Motor neuron (in vitro differentiated cells): Measurements from ENCODE around the gene LARP1. TPM values are rescaled to one million over a fixed set of nuclear protein-coding genes. Genes with fewer than 3 reads are reported as not detected.
A peak's percentile ranks its signal among the peaks of the same experiment; 100 is the strongest.

ENCODE experiments used
- ATAC-seq, 8 experiments: fragments of 200-7000 bp; cut with Tn5 transposase; replicated peaks in 6 of 8; 2 replicates each; pipeline ENCODE4 v1.8.0; 2021; ENCODE audit warnings: mild to moderate bottlenecking in 8 of 8, moderate library complexity in 8 of 8
- H3K27ac ChIP-seq, 2 donors: fragments of 250-450 bp; sonication (Bioruptor Pico); 2 replicates each; pipeline ENCODE4 v1.9.0; 2021; ENCODE audit warnings: antibody characterized with exemption in 2 of 2, mild to moderate bottlenecking in 2 of 2, moderate library complexity in 1 of 2
- H3K4me1 ChIP-seq, 2 donors: fragments of 250-450 bp; sonication (Bioruptor Pico); replicated peaks in 1 of 2; 2 replicates each; pipeline ENCODE4 v1.6.1; 2021; ENCODE audit warnings: antibody characterized with exemption in 2 of 2, mild to moderate bottlenecking in 2 of 2, moderate library complexity in 1 of 2
- H3K4me3 ChIP-seq, 5 donors: fragments of 250-450 bp; sonication (Bioruptor Pico); 2 replicates each; pipeline ENCODE4 v1.9.0; 2021; ENCODE audit warnings: antibody characterized with exemption in 5 of 5, mild to moderate bottlenecking in 5 of 5, moderate library complexity in 4 of 5
- WGBS, 10 experiments: fragments of 450-650 bp; shearing (Covaris generic); methylation state at CpG; one replicate each; pipeline ENCODE4 v1.0.0; 2022; 5-methylcytosine and 5-hydroxymethylcytosine counted together
- in situ Hi-C, 9 experiments: fragments of 400-800 bp; cut with MboI; loops; one replicate each; pipeline ENCODE4 v1.15.0; 2021; ENCODE audit warnings: low sequenced_read_pairs in 9 of 9, low pct_unique_long_range_greater_than_20kb in 2 of 9; ENCODE audit not compliant: unreplicated experiment in 9 of 9
- total RNA-seq, 8 experiments: library from RNA; unstranded; fragments of 300-600 nt; gene quantifications; 2 replicates each; pipeline versions ENCODE4 v1.2.3 to v1.2.4, GENCODE V29; 2022

The LARP1 gene
- total RNA-seq, 8 experiments from 2014 or later: 59.1 to 209 (median 82.6) TPM

DNA sequence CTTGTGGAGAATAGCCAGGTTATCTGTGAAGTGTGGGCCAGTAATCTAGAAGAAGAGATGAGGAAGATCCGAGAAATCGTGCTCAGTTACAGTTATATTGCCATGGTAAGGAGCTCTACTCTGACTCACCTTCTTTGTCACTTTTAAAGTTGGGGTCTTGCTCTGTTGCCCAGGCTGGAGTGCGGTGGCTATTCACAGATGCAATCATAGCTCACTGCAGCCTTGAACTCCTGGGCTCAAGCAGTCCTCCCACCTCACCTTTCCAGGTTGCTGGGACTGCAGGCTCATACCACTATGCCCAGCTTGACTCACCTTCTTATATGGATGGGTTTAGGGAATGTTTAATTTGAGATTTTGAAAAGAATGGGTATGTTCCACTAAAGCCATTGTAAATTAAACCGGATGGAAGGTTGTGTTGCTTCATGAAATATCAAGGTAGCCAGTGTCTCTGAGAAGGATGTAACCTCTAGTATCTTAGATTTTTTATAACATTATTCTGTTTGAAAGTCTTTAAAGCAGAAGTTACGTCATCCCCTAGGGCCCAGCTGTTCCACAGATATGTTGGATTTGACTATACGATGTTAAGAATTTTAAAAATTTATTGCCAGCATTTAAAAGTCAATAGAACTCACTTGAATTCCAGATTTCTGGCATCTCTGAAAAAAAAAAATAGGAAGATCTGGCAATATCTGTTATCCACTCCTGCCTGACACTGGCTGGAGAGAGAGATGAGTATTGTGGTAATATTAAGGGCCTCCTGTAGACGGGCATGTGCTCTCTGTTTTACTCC is 108.3 kb downstream of the LARP1 start:
- peaks cover 0 to 7% of the 10 kb centered on the region in 2 donors for H3K4me1 ChIP-seq
- no peak for ATAC-seq
- in situ Hi-C loops: no loop called here
- no peak overlapping the region for H3K27ac ChIP-seq
- WGBS, 10 experiments: 77 to 100% (median 93%) methylated on average over 2 to 7 of the region's 7 CpGs; no CpG with 5 or more reads in 1 of the 10 experiments
- H3K4me3 ChIP-seq: no peak overlapping the region

DNA sequence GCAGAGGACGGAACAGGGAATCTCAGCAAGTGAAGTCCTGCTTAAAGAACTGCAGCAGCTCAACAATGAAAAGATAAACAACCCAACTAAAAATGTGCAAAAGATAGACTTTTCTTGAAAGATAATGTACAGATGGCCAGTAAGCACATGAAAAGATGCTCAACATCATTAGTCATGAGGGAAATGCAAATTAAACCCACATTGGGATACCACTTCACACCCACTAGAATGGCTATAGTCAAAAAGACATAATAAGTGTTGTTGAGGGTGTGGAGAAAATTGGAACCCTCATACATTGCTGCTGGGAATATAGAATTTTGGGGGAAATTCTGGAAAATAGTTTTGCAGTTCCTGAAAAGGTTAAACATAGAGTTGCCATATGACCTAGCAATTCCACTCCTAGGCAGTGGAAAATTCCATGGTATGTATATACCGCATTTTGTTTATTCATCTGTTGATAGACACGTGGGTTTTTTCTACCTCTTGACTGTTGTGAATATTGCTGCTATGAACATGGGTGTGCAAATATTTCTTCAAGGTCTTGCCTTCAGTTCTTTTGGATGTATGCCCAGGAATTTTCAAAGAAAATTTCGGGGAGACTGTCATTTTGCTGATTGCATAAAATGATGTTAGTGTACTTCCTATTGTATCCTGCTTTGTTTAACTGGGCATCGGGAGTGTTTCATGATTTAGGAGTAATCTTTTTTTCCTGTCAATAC is 110.4 kb downstream of the LARP1 start:
- in situ Hi-C loops: no loop called here
- no peak overlapping the region for H3K27ac ChIP-seq

DNA sequence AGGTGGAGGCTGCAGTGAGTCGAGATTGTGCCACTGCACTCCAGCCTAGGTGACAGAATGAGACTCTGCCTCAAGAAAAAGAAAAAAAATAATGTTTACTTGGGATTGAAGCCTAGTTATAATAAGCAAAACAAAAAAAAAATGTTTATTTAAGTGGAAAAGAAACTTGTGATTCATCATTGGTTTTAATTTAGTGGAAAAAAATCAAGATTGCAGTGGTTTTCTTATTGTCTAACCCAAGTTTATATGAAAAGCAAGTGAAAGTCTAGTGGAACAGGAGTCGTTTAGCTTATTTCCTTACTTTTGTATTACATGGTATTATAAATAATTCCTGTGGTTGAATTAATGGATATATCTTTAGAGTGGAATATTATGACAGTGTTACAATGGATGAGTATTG is 111.7 kb downstream of the LARP1 start:
- no peak overlapping the region for H3K27ac ChIP-seq
- 0 to 100% (median 83%) methylated on average over 1 to 2 of the region's 2 CpGs for WGBS, 10 experiments
- in situ Hi-C loops: no loop called here
- no peaks in the 10 kb centered on the region for H3K4me1 ChIP-seq
- ATAC-seq: no peak
- no peak overlapping the region for H3K4me3 ChIP-seq

More for the DNA sequence above, 110.4 kb downstream of the LARP1 start:
- WGBS, 10 experiments: 22 to 100% (median 90%) methylated on average over 1 to 5 of the region's 5 CpGs; no CpG with 5 or more reads in 1 of the 10 experiments
- peak in 3 of 8 experiments; percentile 72 to 85 (median 81) for ATAC-seq
- H3K4me1 ChIP-seq: no peaks in the 10 kb centered on the region
- H3K4me3 ChIP-seq: no peak overlapping the region

Other genes starting within 250 kb of the LARP1 start
- 10 to 100 TPM in 3 of 8 experiments, 1 to 10 TPM in 5; 2.8 to 38.2 (median 5.1) TPM for gene FAXDC2, start 95.2 kb downstream of the LARP1 start, total RNA-seq
- 10 to 100 TPM; 39.3 to 60.2 (median 43.0) TPM for gene CNOT8, start 103.2 kb downstream of the LARP1 start, total RNA-seq
- 10 to 100 TPM; 11.2 to 40.8 (median 16.5) TPM for gene GEMIN5, start 182.8 kb downstream of the LARP1 start, total RNA-seq
- gene MRPL22, start 185.7 kb downstream of the LARP1 start, total RNA-seq: 10 to 100 TPM; 31.6 to 65.5 (median 45.4) TPM